Retinal pigment epithelial cell (primary cell): ENCODE data around the gene ABCD2.

ENCODE experiments used
- DNase-seq: peaks from one replicate; pipeline ENCODE4 v3.0.0-alpha.2; 2010; ENCODE audit warnings: low read depth
- H3K4me3 ChIP-seq: 2 replicates; pipeline ENCODE4 v1.5.1; 2011; ENCODE audit warnings: mild to moderate bottlenecking, low read length, control low read depth, moderate library complexity
- CTCF ChIP-seq: conservative IDR thresholded peaks from 2 replicates; pipeline ENCODE4 v1.5.1; 2011; ENCODE audit warnings: low read depth, low read length, control low read depth, inconsistent platforms

Gene ABCD2

GRCh38 chr12:39619660-39620433, at the start of gene ABCD2:
TSS of gene ABCD2 (minus strand) at chr12:39619803. CDS start at chr12:39619615, 188 bp downstream.
- peak; percentile 51 for DNase-seq
- peak within 1 kb of the TSS; percentile 69 for H3K4me3 ChIP-seq
- no peak for TF ChIP-seq CTCF

DNA sequence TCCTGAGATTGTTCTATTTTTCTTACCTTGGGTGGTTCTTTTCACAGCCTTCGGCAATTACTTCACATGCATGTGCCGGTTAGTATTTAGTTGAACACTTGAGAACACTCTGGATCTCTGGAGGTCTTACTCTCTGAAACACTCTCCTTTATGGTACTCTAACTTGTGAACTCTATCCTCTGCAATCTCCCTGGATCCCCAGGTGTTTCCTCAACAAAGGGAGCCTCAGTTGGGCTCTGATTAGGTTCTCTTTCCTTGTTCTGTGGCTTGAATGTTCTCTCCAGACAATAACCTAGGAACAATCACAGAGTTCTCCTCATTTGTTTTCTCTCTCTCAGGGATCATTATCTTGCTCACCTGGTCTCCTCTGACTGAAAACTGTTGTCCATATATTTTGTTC, 40.5 kb upstream of the ABCD2 start:
- TF ChIP-seq CTCF, result no peak
- DNase-seq, result no peak
- no peak overlapping the region for H3K4me3 ChIP-seq

GRCh38 chr12:39647383-39647782, 27.8 kb upstream of the ABCD2 start:
- DNase-seq, result no peak
- TF ChIP-seq CTCF, result no peak
- H3K4me3 ChIP-seq, result no peak overlapping the region

DNA sequence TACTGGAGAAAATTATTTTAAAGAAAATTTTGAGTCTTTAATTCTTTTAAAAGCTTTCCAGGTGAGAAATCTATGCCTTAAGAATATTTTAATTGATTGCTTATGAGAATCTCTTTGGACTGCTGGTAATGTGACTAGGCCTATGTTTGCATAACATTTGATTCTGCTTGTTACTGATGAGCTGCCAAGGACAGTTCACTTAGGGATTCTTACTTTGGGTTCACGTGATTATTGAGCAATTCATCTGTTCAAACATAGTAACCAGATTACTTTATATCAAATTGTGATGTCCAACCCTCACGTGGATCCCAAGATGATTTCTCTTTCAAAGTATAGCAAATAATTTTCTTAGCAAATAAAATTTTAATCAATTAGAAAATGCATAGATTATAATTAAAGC, 27.4 kb upstream of the ABCD2 start:
- no peak overlapping the region for H3K4me3 ChIP-seq
- no peak for TF ChIP-seq CTCF
- DNase-seq, result no peak

GRCh38 chr12:39643052-39643451, 23.4 kb upstream of the ABCD2 start:
- no peak overlapping the region for H3K4me3 ChIP-seq
- no peak for DNase-seq
- TF ChIP-seq CTCF, result no peak

DNA sequence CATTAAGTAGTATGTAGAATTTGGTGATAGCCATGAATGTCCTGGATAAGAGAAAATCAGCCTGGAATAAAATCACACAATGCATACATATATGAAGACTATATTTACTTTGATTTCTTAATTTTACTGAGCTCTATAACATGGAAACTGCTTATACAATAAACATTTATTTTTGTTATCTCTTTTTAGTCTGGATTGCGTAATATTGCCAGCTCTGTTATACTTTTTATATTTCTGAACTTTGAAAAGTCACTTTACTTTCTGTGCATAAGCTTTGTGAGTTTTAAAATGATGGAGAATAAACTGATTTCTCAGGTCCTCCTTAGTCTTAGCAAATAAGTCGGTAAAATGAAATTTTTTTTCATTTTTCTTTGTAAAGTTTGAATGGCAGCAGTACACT, 19.2 kb upstream of the ABCD2 start:
- H3K4me3 ChIP-seq, result no peak overlapping the region
- no peak for TF ChIP-seq CTCF
- DNase-seq, result no peak

DNA sequence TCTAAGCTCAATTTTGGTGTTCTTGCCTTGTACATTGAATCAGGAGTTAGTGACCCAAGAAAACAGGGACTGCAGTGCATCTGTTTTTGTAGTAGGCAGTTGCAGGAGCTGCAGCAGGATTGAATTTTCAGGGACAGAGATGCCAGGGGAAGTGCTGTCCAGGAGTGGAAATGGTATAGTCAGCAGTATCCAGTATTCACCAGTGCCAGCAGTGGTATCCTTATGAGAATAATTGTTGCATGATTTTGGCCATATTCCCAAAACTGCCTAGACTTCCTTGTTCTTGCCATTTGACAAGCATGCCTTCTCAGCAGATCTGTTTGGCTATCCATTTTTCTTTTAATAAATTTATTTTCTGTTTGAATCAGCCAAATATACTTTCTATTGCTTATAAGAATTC, 18.6 kb upstream of the ABCD2 start:
- TF ChIP-seq CTCF, result no peak
- peak; percentile 1 for DNase-seq
- no peak overlapping the region for H3K4me3 ChIP-seq
